Measurements from ENCODE around the gene SEMA3A. TPM values are rescaled to one million over a fixed set of nuclear protein-coding genes. Genes with fewer than 3 reads are reported as not detected.

The SEMA3A gene
- total and polyA plus RNA-seq, 3 donors from 2014 or later = 1.4 to 3.9 (median 2.0) TPM

- Histone ChIP-seq H3K4me1 (no peaks in the 10 kb centered on the region), H3K9me3 (no peaks in the 10 kb centered on the region), H3K27ac (no peak overlapping the region), H3K36me3 (ENCODE audit: low read depth, missing control alignments) (no peaks in the 10 kb centered on the region), H3K4me3 (no peak overlapping the region), H3K27me3 (no peaks in the 10 kb centered on the region)
- intact Hi-C loops (cut with DNase I; ENCODE audit: low total_unique reads) = no loop called here
- 73 to 83% methylated on average over 1 of the region's 1 CpG for WGBS, 2 donors
- no peak for DNase-seq
- TF ChIP-seq POLR2A (IDR thresholded peaks at IDR 0.05) (no peak), CTCF (IDR thresholded peaks at IDR 0.05) (no peak)
Observed at GRCh38 chr7:84162584-84162983, 32.0 kb downstream of the SEMA3A start.

- Histone ChIP-seq H3K4me3 (no peak overlapping the region), H3K4me1 (no peaks in the 10 kb centered on the region), H3K27ac (no peak overlapping the region), H3K27me3 (no peaks in the 10 kb centered on the region), H3K9me3 (no peaks in the 10 kb centered on the region), H3K36me3 (ENCODE audit: low read depth, missing control alignments) (no peaks in the 10 kb centered on the region)
- no peak for TF ChIP-seq POLR2A (IDR thresholded peaks at IDR 0.05)
- no peak for TF ChIP-seq CTCF (IDR thresholded peaks at IDR 0.05)
- DNase-seq = no peak
- intact Hi-C loops (cut with DNase I; ENCODE audit: low total_unique reads) = no loop called here
Observed at GRCh38 chr7:84162125-84162524, 32.5 kb downstream of the SEMA3A start.

- Histone ChIP-seq H3K9me3 (no peaks in the 10 kb centered on the region), H3K27ac (no peak overlapping the region), H3K27me3 (no peaks in the 10 kb centered on the region), H3K4me3 (no peak overlapping the region), H3K4me1 (no peaks in the 10 kb centered on the region), H3K36me3 (ENCODE audit: low read depth, missing control alignments) (no peaks in the 10 kb centered on the region)
- DNase-seq = no peak
- no peak for TF ChIP-seq POLR2A (IDR thresholded peaks at IDR 0.05)
- TF ChIP-seq CTCF (IDR thresholded peaks at IDR 0.05) = no peak
- 93 to 96% methylated on average over 1 of the region's 1 CpG for WGBS, 2 donors
- intact Hi-C loops (cut with DNase I; ENCODE audit: low total_unique reads) = no loop called here
Observed at GRCh38 chr7:84161398-84161797, 33.2 kb downstream of the SEMA3A start.

GRCh38 chr7:84159435-84159834 lies 35.2 kb downstream of the SEMA3A start:
- no peaks in the 10 kb centered on the region for H3K36me3 ChIP-seq (ENCODE audit: low read depth, missing control alignments)
- no peak overlapping the region for H3K4me3 ChIP-seq
- DNase-seq = no peak
- H3K9me3 ChIP-seq = no peaks in the 10 kb centered on the region
- intact Hi-C loops (cut with DNase I; ENCODE audit: low total_unique reads) = no loop called here
- no peak overlapping the region for H3K27ac ChIP-seq
- no peak for TF ChIP-seq POLR2A (IDR thresholded peaks at IDR 0.05)
- TF ChIP-seq CTCF (IDR thresholded peaks at IDR 0.05) = no peak
- H3K4me1 ChIP-seq = no peaks in the 10 kb centered on the region
- no peaks in the 10 kb centered on the region for H3K27me3 ChIP-seq

- no peaks in the 10 kb centered on the region for H3K36me3 ChIP-seq (ENCODE audit: low read depth, missing control alignments)
- H3K9me3 ChIP-seq = no peaks in the 10 kb centered on the region
- intact Hi-C loops (cut with DNase I; ENCODE audit: low total_unique reads) = no loop called here
- no peak overlapping the region for H3K4me3 ChIP-seq
- H3K27me3 ChIP-seq = no peaks in the 10 kb centered on the region
- WGBS, 2 donors = 89 to 92% methylated on average over 4 of the region's 4 CpGs
- TF ChIP-seq POLR2A (IDR thresholded peaks at IDR 0.05) = no peak
- TF ChIP-seq CTCF (IDR thresholded peaks at IDR 0.05) = no peak
- H3K4me1 ChIP-seq = no peaks in the 10 kb centered on the region
- no peak overlapping the region for H3K27ac ChIP-seq
- DNase-seq = no peak
Observed at GRCh38 chr7:84157171-84157570, 37.4 kb downstream of the SEMA3A start.
